HepG2 (cell line): ENCODE results near the gene TMEM134. TPM values are rescaled to one million over a fixed set of nuclear protein-coding genes. Genes with fewer than 3 reads are reported as not detected.

Experiments
- CREB3 ChIP-seq: sonication (generic); formaldehyde crosslinking; IDR thresholded peaks from 2 replicates; pipeline ENCODE4 v1.5.0; 2020; ENCODE audit warnings: missing genetic modification reagents
- FOXO4 ChIP-seq: sonication (generic); formaldehyde crosslinking; conservative IDR thresholded peaks from 2 replicates; pipeline ENCODE4 v1.8.1; 2023; ENCODE audit warnings: missing genetic modification reagents
- HHEX ChIP-seq: IDR thresholded peaks from 2 replicates; pipeline ENCODE4 v1.6.1; 2016; ENCODE audit warnings: control low read depth
- HMGA1 ChIP-seq: sonication (generic); formaldehyde crosslinking; conservative IDR thresholded peaks from 2 replicates; pipeline ENCODE4 v1.4.0; 2020; ENCODE audit warnings: missing genetic modification reagents
- KIAA2018 ChIP-seq: sonication (generic); formaldehyde crosslinking; IDR thresholded peaks from 2 replicates; pipeline ENCODE4 v1.5.0; 2020; ENCODE audit warnings: mild to moderate bottlenecking, missing genetic modification reagents, borderline replicate concordance
- MXD4 ChIP-seq: IDR thresholded peaks from 2 replicates; pipeline ENCODE4 v1.6.1; 2016; ENCODE audit warnings: mild to moderate bottlenecking, missing biosample characterization, missing genetic modification reagents
- ZBTB25 ChIP-seq: IDR thresholded peaks from 2 replicates; pipeline ENCODE4 v1.6.1; 2018; ENCODE audit warnings: missing genetic modification reagents
- ZNF280B ChIP-seq: sonication (generic); formaldehyde crosslinking; IDR thresholded peaks from 2 replicates; pipeline ENCODE4 v1.5.0; 2020; ENCODE audit warnings: missing genetic modification reagents, mild to moderate bottlenecking, borderline replicate concordance
- ZNF609 ChIP-seq: sonication (generic); formaldehyde crosslinking; IDR thresholded peaks from 2 replicates; pipeline ENCODE4 v1.4.0; 2020; ENCODE audit warnings: mild to moderate bottlenecking, missing genetic modification reagents, borderline replicate concordance
- polyA plus RNA-seq, 8 experiments: library from polyadenylated mRNA; depleted of rRNA in 3 of 8; stranded (reverse) in 7 of 8; unstranded in 1 of 8; fragments of >200 nt; fragmentation: Illumina TruSeq in 4 of 8; extraction: Trizol in 4 of 8; gene quantifications; 2 replicates each; pipeline versions ENCODE4 v1.2.1 to v1.2.3, GENCODE V29; 2011 to 2016; ENCODE audit warnings: low read depth in 4 of 8, missing spikeins in 1 of 8, mixed read lengths in 1 of 8; ENCODE audit not compliant: insufficient read depth in 1 of 8
- total RNA-seq, 5 experiments: library from RNA; depleted of rRNA; stranded (reverse); fragments of >200 nt; fragmentation: Illumina TruSeq; extraction: Trizol; gene quantifications; 2 replicates each; pipeline ENCODE4 v1.2.3, GENCODE V29; 2016; ENCODE audit warnings: low read depth in 1 of 5

The TMEM134 gene
- total and polyA plus RNA-seq, 2 of the 13 experiments (the other 11 are each of a cell fraction or from before 2014, with no cell fraction given): 6.9 to 26.9 TPM

GRCh38 chr11:67420646-67421429, 48.2 kb downstream of the TMEM134 start (continued):
- no peak; the same call in 1 of the 2 replicates for TF ChIP-seq ZBTB25 (CRISPR knock-in tag)
- no peak for TF ChIP-seq MXD4 (CRISPR knock-in tag)
- no peak for TF ChIP-seq FOXO4
- TF ChIP-seq KIAA2018 (CRISPR knock-in tag): no peak
- peak; percentile 80 for TF ChIP-seq CREB3 (CRISPR knock-in tag)
- no peak for TF ChIP-seq ZNF280B
- TF ChIP-seq ZNF609 (CRISPR knock-in tag): no peak
- TF ChIP-seq HMGA1 (CRISPR knock-in tag): no peak
- TF ChIP-seq HHEX (CRISPR knock-in tag): no peak
